Measurements from ENCODE around the gene SF3B1.
"Not testable (repeated sequence)": the region's sequence is repeated elsewhere in the genome, so short reads cannot be mapped to it uniquely, and the experiment has no call there.

The SF3B1 gene

GRCh38 chr2:197445746-197446145 lies 10.9 kb upstream of the SF3B1 start:
- CTCF ChIA-PET: no interaction called here
- no peak for DNase-seq (ENCODE audit: extremely low spot score)
- TF ChIP-seq NFRKB (IDR thresholded peaks at IDR 0.05) (no peak), TARDBP (IDR thresholded peaks at IDR 0.05) (no peak), ELF4 (IDR thresholded peaks at IDR 0.05) (no peak), ARNT (IDR thresholded peaks at IDR 0.05) (no peak), SUZ12 (IDR thresholded peaks at IDR 0.05) (no peak), FOXK2 (IDR thresholded peaks at IDR 0.05) (no peak), CTBP1 (IDR thresholded peaks at IDR 0.05; ENCODE audit: borderline replicate concordance) (no peak), PKNOX1 (IDR thresholded peaks at IDR 0.05) (no peak), FOXM1 (IDR thresholded peaks at IDR 0.05; ENCODE audit: borderline replicate concordance) (no peak), BHLHE40 (IDR thresholded peaks at IDR 0.05; ENCODE audit: borderline replicate concordance) (no peak), SP1 (IDR thresholded peaks at IDR 0.05) (no peak), ZNF384 (IDR thresholded peaks at IDR 0.05) (no peak), HDGF (IDR thresholded peaks at IDR 0.05; ENCODE audit: borderline replicate concordance) (no peak), FOXA1 (IDR thresholded peaks at IDR 0.05) (no peak)
- POLR2A ChIA-PET: no interaction called here

- POLR2A ChIA-PET: interaction anchor here (1.3 kb wide), 1 partner anchor 9 kb away, joined by 3 read pairs; no protein-coding TSS in a partner anchor
- no peak for TF ChIP-seq L3MBTL2 (conservative IDR thresholded peaks at IDR 0.05)
- no peak for TF ChIP-seq NFRKB (IDR thresholded peaks at IDR 0.05)
- no peak for TF ChIP-seq ZNF384 (IDR thresholded peaks at IDR 0.05)
- no peak for TF ChIP-seq FOXM1 (IDR thresholded peaks at IDR 0.05; ENCODE audit: borderline replicate concordance)
- TF ChIP-seq ELF4 (IDR thresholded peaks at IDR 0.05): no peak
- no peak for TF ChIP-seq FOXK2 (IDR thresholded peaks at IDR 0.05)
- no peak for TF ChIP-seq HDGF (IDR thresholded peaks at IDR 0.05; ENCODE audit: borderline replicate concordance)
- no peak for TF ChIP-seq BHLHE40 (IDR thresholded peaks at IDR 0.05; ENCODE audit: borderline replicate concordance)
- no peak for DNase-seq (ENCODE audit: extremely low spot score)
- CTCF ChIA-PET: no interaction called here
Measured at GRCh38 chr2:197442857-197443256, 8.0 kb upstream of the SF3B1 start.

GRCh38 chr2:197437380-197437779 lies 2.6 kb upstream of the SF3B1 start:
- CTCF ChIA-PET: no interaction called here
- DNase-seq (ENCODE audit: extremely low spot score): no peak
- POLR2A ChIA-PET: interaction anchor here (4.0 kb wide), 1 partner anchor 14 kb away, joined by 56 read pairs; the partner anchor contains the start of gene COQ10B
- TF ChIP-seq ELF4 (IDR thresholded peaks at IDR 0.05): no peak
- no peak for TF ChIP-seq TARDBP (IDR thresholded peaks at IDR 0.05)
- TF ChIP-seq LEF1 (IDR thresholded peaks at IDR 0.05; ENCODE audit: borderline replicate concordance): no peak
- no peak for TF ChIP-seq NFRKB (IDR thresholded peaks at IDR 0.05)
- TF ChIP-seq SP1 (IDR thresholded peaks at IDR 0.05): no peak
- no peak for TF ChIP-seq ZNF384 (IDR thresholded peaks at IDR 0.05)
- no peak for TF ChIP-seq FOXM1 (IDR thresholded peaks at IDR 0.05; ENCODE audit: borderline replicate concordance)
- TF ChIP-seq PKNOX1 (IDR thresholded peaks at IDR 0.05): no peak
- no peak for TF ChIP-seq CTBP1 (IDR thresholded peaks at IDR 0.05; ENCODE audit: borderline replicate concordance)
- TF ChIP-seq BHLHE40 (IDR thresholded peaks at IDR 0.05; ENCODE audit: borderline replicate concordance): no peak
- no peak for TF ChIP-seq SUZ12 (IDR thresholded peaks at IDR 0.05)
- TF ChIP-seq L3MBTL2 (conservative IDR thresholded peaks at IDR 0.05): no peak
- no peak for TF ChIP-seq HDGF (IDR thresholded peaks at IDR 0.05; ENCODE audit: borderline replicate concordance)
- no peak for TF ChIP-seq FOXA1 (IDR thresholded peaks at IDR 0.05)
- no peak for TF ChIP-seq ARNT (IDR thresholded peaks at IDR 0.05)
- no peak for TF ChIP-seq FOXK2 (IDR thresholded peaks at IDR 0.05)

GRCh38 chr2:197435598-197436420 lies 981 bp upstream of the SF3B1 start:
- DNase-seq (ENCODE audit: extremely low spot score): no peak
- ChIA-PET POLR2A (interaction anchor here (1.0 to 4.0 kb wide), 8 partner anchors 13 to 369 kb away, joined by 3 to 56 read pairs (median 6); partner anchors contain the start of genes COQ10B, HSPD1, HSPE1 and MOB4), CTCF (no interaction called here)
- no peak for TF ChIP-seq FOXM1 (IDR thresholded peaks at IDR 0.05; ENCODE audit: borderline replicate concordance)

GRCh38 chr2:197433780-197434438 lies 919 bp downstream of the SF3B1 start:
- TF ChIP-seq FOXK2 (IDR thresholded peaks at IDR 0.05): no peak
- no peak for TF ChIP-seq FOXA1 (IDR thresholded peaks at IDR 0.05)
- no peak for TF ChIP-seq NFRKB (IDR thresholded peaks at IDR 0.05)
- no peak for TF ChIP-seq ZNF384 (IDR thresholded peaks at IDR 0.05)
- TF ChIP-seq CTBP1 (IDR thresholded peaks at IDR 0.05; ENCODE audit: borderline replicate concordance): no peak
- TF ChIP-seq HDGF (IDR thresholded peaks at IDR 0.05; ENCODE audit: borderline replicate concordance): no peak
- TF ChIP-seq PKNOX1 (IDR thresholded peaks at IDR 0.05): no peak
- no peak for TF ChIP-seq ARNT (IDR thresholded peaks at IDR 0.05)
- no peak for TF ChIP-seq TARDBP (IDR thresholded peaks at IDR 0.05)
- no peak for TF ChIP-seq L3MBTL2 (conservative IDR thresholded peaks at IDR 0.05)
- TF ChIP-seq FOXM1 (IDR thresholded peaks at IDR 0.05; ENCODE audit: borderline replicate concordance): no peak
- no peak for TF ChIP-seq BHLHE40 (IDR thresholded peaks at IDR 0.05; ENCODE audit: borderline replicate concordance)
- TF ChIP-seq SUZ12 (IDR thresholded peaks at IDR 0.05): no peak
- TF ChIP-seq LEF1 (IDR thresholded peaks at IDR 0.05; ENCODE audit: borderline replicate concordance): no peak
- TF ChIP-seq ELF4 (IDR thresholded peaks at IDR 0.05): no peak
- no peak for TF ChIP-seq SP1 (IDR thresholded peaks at IDR 0.05)
- POLR2A ChIA-PET: interaction anchor here (1.8 to 4.0 kb wide), 2 partner anchors 18 to 56 kb away, joined by 12 to 56 read pairs; partner anchors contain the start of gene COQ10B
- CTCF ChIA-PET: no interaction called here

GRCh38 chr2:197432527-197432926 lies 2.3 kb downstream of the SF3B1 start:
- not testable (repeated sequence) for DNase-seq (ENCODE audit: extremely low spot score)
- ChIA-PET CTCF (interaction anchor here (0.6 kb wide), 1 partner anchor 12 kb away, joined by 3 read pairs; no protein-coding TSS in a partner anchor), POLR2A (interaction anchor here (0.7 kb wide), 1 partner anchor 67 kb away, joined by 3 read pairs; the partner anchor contains the start of genes HSPD1 and HSPE1)

More at GRCh38 chr2:197433780-197434438, 919 bp downstream of the SF3B1 start:
- no peak for DNase-seq (ENCODE audit: extremely low spot score)

All from HEK293T (cell line).